Stomach (tissue), 9 donors: Measurements from ENCODE around the gene SCFD2. TPM values are rescaled to one million over a fixed set of nuclear protein-coding genes. Genes with fewer than 3 reads are reported as not detected.
A peak's percentile ranks its signal among the peaks of the same experiment; 100 is the strongest.

Experiments
- DNase-seq, 2 donors: peaks; one replicate each; pipeline versions ENCODE4 v3.0.0 to v3.0.0-alpha.2; 2013 to 2019
- H3K27ac ChIP-seq, 5 donors: fragments of 200-600 bp in 4 of 5; sonication (generic) in 4 of 5; one replicate each; pipeline ENCODE4 v1.5.1; 2013 to 2019; ENCODE audit warnings: mild to moderate bottlenecking in 1 of 5, moderate library complexity in 1 of 5
- H3K27me3 ChIP-seq, 3 donors: fragments of 200-600 bp; sonication (generic); one replicate each; pipeline ENCODE4 v1.5.1; 2017 to 2019; ENCODE audit warnings: mixed run types in 1 of 3
- H3K36me3 ChIP-seq, 4 donors: fragments of 200-600 bp; sonication (generic); 1 replicate in 3 of 4; 2 replicates in 1 of 4; pipeline ENCODE4 v1.5.1; 2016 to 2019
- H3K4me1 ChIP-seq, 4 donors: fragments of 200-600 bp; sonication (generic); one replicate each; pipeline ENCODE4 v1.5.1; 2016 to 2019
- H3K4me3 ChIP-seq, 4 donors: fragments of 200-600 bp; sonication (generic) in 3 of 4; one replicate each; pipeline ENCODE4 v1.5.1; 2016 to 2019; ENCODE audit warnings: mild to moderate bottlenecking in 1 of 4
- H3K9me3 ChIP-seq, 4 donors: fragments of 200-600 bp; sonication (generic); one replicate each; pipeline ENCODE4 v1.5.1; 2016 to 2019
- EP300 ChIP-seq: sonication (generic); formaldehyde crosslinking; IDR thresholded peaks from one replicate; pipeline ENCODE4 v1.6.1; 2017; ENCODE audit warnings: antibody characterized with exemption
- POLR2A ChIP-seq, 4 donors: fragments of 450-650 bp; IDR thresholded peaks; one replicate each; pipeline ENCODE4 v1.6.1; 2016; ENCODE audit warnings: antibody characterized with exemption in 4 of 4, control low read depth in 2 of 4, mild to moderate bottlenecking in 1 of 4, moderate library complexity in 1 of 4
- POLR2AphosphoS5 ChIP-seq, 3 donors: sonication (generic); formaldehyde crosslinking; IDR thresholded peaks; one replicate each; pipeline ENCODE4 v1.6.1; 2016; ENCODE audit warnings: antibody characterized with exemption in 3 of 3
- WGBS, 5 donors: extraction: QIAGEN DNeasy Blood & Tissue Kit in 3 of 5; methylation state at CpG; one replicate each; pipeline versions ENCODE4 v1.1.5 to v1.1.7; 2013 to 2018; 5-methylcytosine and 5-hydroxymethylcytosine counted together
- intact Hi-C: fragments of 100-400 bp; cut with DNase I; formaldehyde crosslinking; loops from one replicate; pipeline ENCODE4 v1.15.1; 2023; ENCODE audit warnings: low total_unique reads
- polyA plus RNA-seq, 3 donors: library from polyadenylated mRNA; stranded (reverse); fragments of 200-250 nt; gene quantifications; one replicate each; pipeline ENCODE4 v1.2.3, GENCODE V29; 2013
- total RNA-seq, 5 donors: library from RNA; depleted of rRNA; stranded (reverse); fragments of >200 nt; gene quantifications; one replicate each; pipeline versions ENCODE4 v1.1.0 to v1.2.3, GENCODE V29; 2014 to 2016
- TF ChIP-seq, protein P1 (sequence below), 7 experiments: fragments of 450-650 bp in 4 of 7; fragments of 200-600 bp in 3 of 7; sonication (generic) in 3 of 7; IDR thresholded peaks; one replicate each; pipeline ENCODE4 v1.5.1; 2016 to 2019; ENCODE audit warnings: antibody characterized with exemption in 7 of 7, control low read depth in 2 of 7, mild to moderate bottlenecking in 1 of 7
- donor health status: healthy with polysubstance abuse.
- donor health status: Bipolar disorder and iron deficiency.
- donor health status: healthy.

Gene SCFD2
- total and polyA plus RNA-seq, 8 donors: 2.9 to 40.2 (median 11.1) TPM

DNA sequence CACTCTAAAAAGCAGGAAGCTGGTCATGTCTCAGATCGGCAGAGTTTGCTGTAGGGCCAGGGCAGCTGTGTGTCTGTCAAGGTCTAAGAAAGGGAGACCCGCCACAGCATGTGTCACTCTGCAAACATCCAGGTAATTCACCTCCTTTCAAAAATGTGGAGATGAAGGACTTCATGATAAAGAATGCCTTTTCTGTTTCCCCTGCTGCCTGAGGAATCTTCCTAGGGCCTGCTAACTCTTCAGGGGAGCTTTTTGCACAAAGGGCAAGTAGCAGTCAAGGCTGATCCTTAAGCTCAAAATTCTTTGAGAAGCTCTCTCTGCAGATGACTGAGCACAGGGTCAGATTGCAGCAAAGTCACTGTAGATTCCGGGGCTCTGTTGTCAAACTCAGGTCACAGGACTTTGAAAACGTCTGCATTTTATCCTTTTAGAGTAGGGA lies 482.7 kb downstream of the SCFD2 start:
- TF ChIP-seq, protein P1, sequence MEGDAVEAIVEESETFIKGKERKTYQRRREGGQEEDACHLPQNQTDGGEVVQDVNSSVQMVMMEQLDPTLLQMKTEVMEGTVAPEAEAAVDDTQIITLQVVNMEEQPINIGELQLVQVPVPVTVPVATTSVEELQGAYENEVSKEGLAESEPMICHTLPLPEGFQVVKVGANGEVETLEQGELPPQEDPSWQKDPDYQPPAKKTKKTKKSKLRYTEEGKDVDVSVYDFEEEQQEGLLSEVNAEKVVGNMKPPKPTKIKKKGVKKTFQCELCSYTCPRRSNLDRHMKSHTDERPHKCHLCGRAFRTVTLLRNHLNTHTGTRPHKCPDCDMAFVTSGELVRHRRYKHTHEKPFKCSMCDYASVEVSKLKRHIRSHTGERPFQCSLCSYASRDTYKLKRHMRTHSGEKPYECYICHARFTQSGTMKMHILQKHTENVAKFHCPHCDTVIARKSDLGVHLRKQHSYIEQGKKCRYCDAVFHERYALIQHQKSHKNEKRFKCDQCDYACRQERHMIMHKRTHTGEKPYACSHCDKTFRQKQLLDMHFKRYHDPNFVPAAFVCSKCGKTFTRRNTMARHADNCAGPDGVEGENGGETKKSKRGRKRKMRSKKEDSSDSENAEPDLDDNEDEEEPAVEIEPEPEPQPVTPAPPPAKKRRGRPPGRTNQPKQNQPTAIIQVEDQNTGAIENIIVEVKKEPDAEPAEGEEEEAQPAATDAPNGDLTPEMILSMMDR (IDR thresholded peaks at IDR 0.05): no peak
- TF ChIP-seq POLR2AphosphoS5 (IDR thresholded peaks at IDR 0.05) (no peak), POLR2A (IDR thresholded peaks at IDR 0.05) (no peak), EP300 (no peak)
- Histone ChIP-seq H3K4me1 (no peaks in the 10 kb centered on the region), H3K4me3 (no peak overlapping the region), H3K27ac (no peak overlapping the region), H3K36me3 (peaks cover 0 to 12% (median 0%) of the 10 kb centered on the region in 4 donors), H3K9me3 (no peaks in the 10 kb centered on the region), H3K27me3 (no peaks in the 10 kb centered on the region)
- DNase-seq: peak in 1 of 2 donors; percentile 27
- intact Hi-C loops: no loop called here
- WGBS, 5 donors: 71 to 87% (median 78%) methylated on average over 4 of the region's 4 CpGs

DNA sequence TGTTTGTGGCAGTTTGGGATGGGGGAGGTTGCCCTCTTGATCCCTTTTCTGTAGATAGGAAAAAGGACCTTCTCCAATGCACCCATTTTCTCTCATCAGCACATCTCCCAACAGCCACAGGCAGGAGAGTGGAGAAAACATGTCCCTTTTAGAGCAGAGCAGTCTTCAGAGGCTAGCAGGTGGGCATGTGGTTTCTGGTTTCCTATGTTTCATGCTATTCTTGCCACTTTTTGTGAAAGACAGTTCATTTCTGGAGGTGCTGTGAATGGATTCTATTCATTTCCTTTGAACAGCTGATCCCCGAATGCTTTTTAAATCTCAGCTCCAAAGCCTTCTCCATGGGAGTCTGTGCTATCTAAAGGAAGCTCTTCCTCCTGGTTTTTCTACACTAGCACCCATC lies 484.9 kb downstream of the SCFD2 start:
- Histone ChIP-seq H3K4me1 (no peaks in the 10 kb centered on the region), H3K27ac (no peak overlapping the region), H3K4me3 (no peak overlapping the region), H3K36me3 (peaks cover 0 to 12% (median 0%) of the 10 kb centered on the region in 4 donors), H3K27me3 (no peaks in the 10 kb centered on the region), H3K9me3 (no peaks in the 10 kb centered on the region)
- intact Hi-C loops: no loop called here
- no peak for DNase-seq
- TF ChIP-seq EP300: no peak
- no peak for TF ChIP-seq POLR2A (IDR thresholded peaks at IDR 0.05)
- TF ChIP-seq, protein P1 (IDR thresholded peaks at IDR 0.05): no peak
- no peak for TF ChIP-seq POLR2AphosphoS5 (IDR thresholded peaks at IDR 0.05)
- 86 to 100% (median 91%) methylated on average over 1 of the region's 1 CpG for WGBS, 5 donors

DNA sequence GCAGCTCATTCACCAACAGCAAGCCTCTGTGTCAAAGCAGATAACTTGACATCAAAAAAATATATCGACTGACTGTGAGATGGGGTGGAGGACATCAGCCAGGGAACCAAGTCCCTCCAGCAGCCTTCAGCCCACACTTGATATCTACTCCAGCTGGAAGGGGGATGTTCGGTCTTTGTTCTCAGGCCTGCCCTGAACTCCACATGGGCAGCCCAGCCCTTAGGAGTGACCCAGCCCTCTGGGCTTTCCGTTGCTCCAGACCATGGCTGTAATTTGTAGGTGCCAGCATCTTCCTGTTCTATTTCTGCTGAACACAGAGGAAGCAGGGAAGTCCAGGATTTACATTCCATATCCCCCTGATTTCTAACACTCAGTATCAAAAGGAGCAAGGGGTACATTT lies 486.4 kb downstream of the SCFD2 start:
- TF ChIP-seq, protein P1 (IDR thresholded peaks at IDR 0.05): no peak
- no peak for TF ChIP-seq POLR2AphosphoS5 (IDR thresholded peaks at IDR 0.05)
- TF ChIP-seq EP300: no peak
- no peak for TF ChIP-seq POLR2A (IDR thresholded peaks at IDR 0.05)
- DNase-seq: no peak
- no peak overlapping the region for H3K4me3 ChIP-seq
- 74 to 88% (median 84%) methylated on average over 3 of the region's 3 CpGs for WGBS, 5 donors
- H3K27ac ChIP-seq: no peak overlapping the region
- H3K4me1 ChIP-seq: no peaks in the 10 kb centered on the region
- no peaks in the 10 kb centered on the region for H3K27me3 ChIP-seq
- no peaks in the 10 kb centered on the region for H3K9me3 ChIP-seq
- intact Hi-C loops: no loop called here
- peaks cover 0 to under 1% (median 0%) of the 10 kb centered on the region in 4 donors for H3K36me3 ChIP-seq

DNA sequence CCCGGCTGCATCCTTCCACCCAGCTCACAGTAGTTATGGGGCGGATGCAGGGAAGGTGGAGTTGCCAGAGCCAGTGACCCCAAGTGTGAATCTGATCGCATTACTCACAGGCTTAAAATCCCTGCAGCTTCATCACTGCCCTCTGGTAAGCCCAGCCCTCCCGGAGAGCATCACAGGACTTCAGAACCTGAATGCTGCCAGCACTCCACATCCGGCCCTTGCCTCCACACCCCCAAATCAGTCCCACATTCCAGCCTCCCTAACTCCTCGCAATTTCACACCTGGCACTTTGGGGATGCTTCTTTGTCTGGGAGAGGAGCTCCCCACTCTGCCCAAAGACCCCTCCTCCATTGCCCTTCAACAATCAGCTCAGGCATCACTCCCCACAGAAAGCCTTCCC lies 488.2 kb downstream of the SCFD2 start:
- H3K4me3 ChIP-seq: no peak overlapping the region
- H3K4me1 ChIP-seq: peaks cover 0 to 12% (median 0%) of the 10 kb centered on the region in 4 donors
- H3K9me3 ChIP-seq: no peaks in the 10 kb centered on the region
- no peaks in the 10 kb centered on the region for H3K36me3 ChIP-seq
- WGBS, 5 donors: 86 to 96% (median 91%) methylated on average over 5 to 6 of the region's 6 CpGs
- H3K27me3 ChIP-seq: no peaks in the 10 kb centered on the region
- intact Hi-C loops: no loop called here
- no peak overlapping the region for H3K27ac ChIP-seq
- TF ChIP-seq POLR2A (IDR thresholded peaks at IDR 0.05) (no peak), POLR2AphosphoS5 (IDR thresholded peaks at IDR 0.05) (no peak), EP300 (no peak)
- TF ChIP-seq, protein P1 (IDR thresholded peaks at IDR 0.05): no peak
- DNase-seq: no peak
